NB4 (cell line): ENCODE measurements around the gene RNU5B-1.

Experiments used
- CTCF ChIP-seq: IDR thresholded peaks from one replicate; pipeline ENCODE4 v1.5.1; 2012; ENCODE audit warnings: low read depth, low read length
- MAX ChIP-seq: IDR thresholded peaks from 2 replicates; pipeline ENCODE4 v1.6.1; 2011; ENCODE audit warnings: low read depth, low read length
- POLR2A ChIP-seq: IDR thresholded peaks from 2 replicates; pipeline ENCODE4 v1.6.1; 2011; ENCODE audit warnings: mild to moderate bottlenecking; ENCODE audit not compliant: insufficient read length; ENCODE audit errors: extremely low read depth

- TF ChIP-seq CTCF (no peak), POLR2A (peak; percentile 78), MAX (peak; percentile 91)
Observed at GRCh38 chr15:65286704-65287519, 17.6 kb upstream of the RNU5B-1 start, which contains the start of gene PARP16.
